Measurements from ENCODE around the gene SLC9A4.

SLC9A4 gene

DNA sequence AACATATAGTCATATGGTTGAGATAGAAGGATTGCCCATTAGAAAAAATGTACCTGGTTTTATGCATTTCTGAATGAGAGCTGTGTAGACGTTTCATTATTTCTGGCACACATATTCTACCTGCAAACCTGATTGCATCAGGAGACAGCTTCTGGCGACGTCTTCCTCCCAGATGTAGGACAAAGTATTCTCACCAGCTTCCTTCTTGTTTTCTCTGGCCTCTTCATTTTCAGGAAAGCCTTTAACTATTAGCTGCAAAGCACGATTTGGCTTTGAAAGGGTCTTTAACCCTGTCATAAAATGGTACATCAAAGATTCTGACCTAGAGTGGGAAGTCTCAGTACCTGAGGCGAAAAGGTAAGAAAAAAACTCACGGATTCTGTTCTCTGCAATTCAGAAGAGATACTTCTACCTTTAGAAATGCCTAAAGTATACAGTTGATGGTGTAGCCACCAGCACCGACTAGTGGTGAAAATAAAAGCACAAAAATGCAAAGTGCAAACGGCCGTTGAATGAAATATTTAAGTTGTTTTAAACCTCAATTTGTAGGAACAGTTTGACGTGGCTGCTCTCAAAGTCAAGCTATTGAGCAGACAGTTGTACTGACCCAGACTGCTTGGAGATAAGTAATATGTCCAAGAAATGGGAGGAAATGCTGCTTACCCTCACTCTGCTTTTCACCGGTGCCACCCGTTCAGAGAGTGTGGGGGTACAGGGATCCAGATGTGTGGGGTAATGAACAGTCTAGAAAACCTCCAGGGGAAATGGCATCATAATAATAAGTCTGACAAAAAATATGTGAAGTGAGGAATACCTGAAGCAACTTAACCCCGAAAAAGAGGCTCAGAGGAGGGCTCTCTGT is 29.8 kb upstream of the SLC9A4 start:
- peak; percentile 88 for ATAC-seq
- TF ChIP-seq ZFP3 (CRISPR knock-in tag; IDR thresholded peaks at IDR 0.05) (no peak), ZNF70 (CRISPR knock-in tag; IDR thresholded peaks at IDR 0.05) (no peak), GLIS3 (CRISPR knock-in tag; IDR thresholded peaks at IDR 0.05) (no peak)
- TF ChIP-seq, protein P1, sequence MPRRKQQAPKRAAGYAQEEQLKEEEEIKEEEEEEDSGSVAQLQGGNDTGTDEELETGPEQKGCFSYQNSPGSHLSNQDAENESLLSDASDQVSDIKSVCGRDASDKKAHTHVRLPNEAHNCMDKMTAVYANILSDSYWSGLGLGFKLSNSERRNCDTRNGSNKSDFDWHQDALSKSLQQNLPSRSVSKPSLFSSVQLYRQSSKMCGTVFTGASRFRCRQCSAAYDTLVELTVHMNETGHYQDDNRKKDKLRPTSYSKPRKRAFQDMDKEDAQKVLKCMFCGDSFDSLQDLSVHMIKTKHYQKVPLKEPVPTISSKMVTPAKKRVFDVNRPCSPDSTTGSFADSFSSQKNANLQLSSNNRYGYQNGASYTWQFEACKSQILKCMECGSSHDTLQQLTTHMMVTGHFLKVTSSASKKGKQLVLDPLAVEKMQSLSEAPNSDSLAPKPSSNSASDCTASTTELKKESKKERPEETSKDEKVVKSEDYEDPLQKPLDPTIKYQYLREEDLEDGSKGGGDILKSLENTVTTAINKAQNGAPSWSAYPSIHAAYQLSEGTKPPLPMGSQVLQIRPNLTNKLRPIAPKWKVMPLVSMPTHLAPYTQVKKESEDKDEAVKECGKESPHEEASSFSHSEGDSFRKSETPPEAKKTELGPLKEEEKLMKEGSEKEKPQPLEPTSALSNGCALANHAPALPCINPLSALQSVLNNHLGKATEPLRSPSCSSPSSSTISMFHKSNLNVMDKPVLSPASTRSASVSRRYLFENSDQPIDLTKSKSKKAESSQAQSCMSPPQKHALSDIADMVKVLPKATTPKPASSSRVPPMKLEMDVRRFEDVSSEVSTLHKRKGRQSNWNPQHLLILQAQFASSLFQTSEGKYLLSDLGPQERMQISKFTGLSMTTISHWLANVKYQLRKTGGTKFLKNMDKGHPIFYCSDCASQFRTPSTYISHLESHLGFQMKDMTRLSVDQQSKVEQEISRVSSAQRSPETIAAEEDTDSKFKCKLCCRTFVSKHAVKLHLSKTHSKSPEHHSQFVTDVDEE (CRISPR knock-in tag; IDR thresholded peaks at IDR 0.05), result no peak

DNA sequence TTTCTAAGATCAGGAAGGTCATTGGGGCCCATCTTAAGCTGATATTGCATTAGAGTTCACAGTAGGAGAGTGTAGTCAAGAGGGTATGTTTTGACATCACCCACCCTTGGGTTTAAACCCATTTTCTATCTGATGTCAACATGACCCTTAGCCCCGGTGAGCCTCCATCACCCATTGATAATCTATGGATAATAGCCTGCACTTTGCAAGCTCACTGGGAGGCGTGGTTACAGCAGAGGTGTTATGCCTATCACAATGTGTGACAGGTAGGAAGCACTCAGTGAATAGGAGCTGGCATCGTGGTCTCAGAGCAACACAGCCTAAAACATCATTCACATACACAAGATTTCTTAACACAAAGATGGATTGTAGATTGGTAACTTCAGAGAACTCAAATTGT is 28.8 kb upstream of the SLC9A4 start:
- ATAC-seq, result no peak
- TF ChIP-seq OSR1 (CRISPR knock-in tag; IDR thresholded peaks at IDR 0.05), result no peak

DNA sequence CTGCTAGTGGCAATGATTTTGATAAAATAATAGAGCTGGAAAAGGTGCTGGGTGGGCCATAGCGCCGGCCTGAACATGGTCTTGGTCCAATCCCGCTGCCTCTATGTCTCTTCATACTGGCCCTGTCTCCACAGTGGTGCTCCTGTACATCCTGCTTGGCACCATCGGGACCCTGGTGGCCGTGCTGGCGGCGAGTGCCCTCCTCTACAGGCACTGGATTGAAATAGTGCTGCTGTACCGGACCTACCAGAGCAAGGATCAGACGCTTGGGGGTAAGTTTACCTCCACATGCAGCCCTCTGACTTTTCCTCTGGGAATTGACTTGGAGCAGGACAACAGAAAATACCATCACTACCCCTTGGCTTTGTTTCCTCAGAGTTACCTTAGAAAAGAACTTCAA is 26.1 kb upstream of the SLC9A4 start:
- TF ChIP-seq SNAI2 (CRISPR knock-in tag; IDR thresholded peaks at IDR 0.05) (no peak), BACH2 (CRISPR knock-in tag; IDR thresholded peaks at IDR 0.05; ENCODE audit: borderline replicate concordance) (no peak), ZNF565 (CRISPR knock-in tag; conservative IDR thresholded peaks at IDR 0.05; ENCODE audit: low read depth) (no peak), ZFP3 (CRISPR knock-in tag; IDR thresholded peaks at IDR 0.05) (no peak), ZNF70 (CRISPR knock-in tag; IDR thresholded peaks at IDR 0.05) (no peak), ZNF8 (CRISPR knock-in tag; IDR thresholded peaks at IDR 0.05) (no peak), TOX (CRISPR knock-in tag; IDR thresholded peaks at IDR 0.05; ENCODE audit: borderline replicate concordance) (no peak), ISL1 (CRISPR knock-in tag; IDR thresholded peaks at IDR 0.05) (no peak), PPARA (CRISPR knock-in tag; IDR thresholded peaks at IDR 0.05; ENCODE audit: borderline replicate concordance) (no peak)
- TF ChIP-seq, protein P2, sequence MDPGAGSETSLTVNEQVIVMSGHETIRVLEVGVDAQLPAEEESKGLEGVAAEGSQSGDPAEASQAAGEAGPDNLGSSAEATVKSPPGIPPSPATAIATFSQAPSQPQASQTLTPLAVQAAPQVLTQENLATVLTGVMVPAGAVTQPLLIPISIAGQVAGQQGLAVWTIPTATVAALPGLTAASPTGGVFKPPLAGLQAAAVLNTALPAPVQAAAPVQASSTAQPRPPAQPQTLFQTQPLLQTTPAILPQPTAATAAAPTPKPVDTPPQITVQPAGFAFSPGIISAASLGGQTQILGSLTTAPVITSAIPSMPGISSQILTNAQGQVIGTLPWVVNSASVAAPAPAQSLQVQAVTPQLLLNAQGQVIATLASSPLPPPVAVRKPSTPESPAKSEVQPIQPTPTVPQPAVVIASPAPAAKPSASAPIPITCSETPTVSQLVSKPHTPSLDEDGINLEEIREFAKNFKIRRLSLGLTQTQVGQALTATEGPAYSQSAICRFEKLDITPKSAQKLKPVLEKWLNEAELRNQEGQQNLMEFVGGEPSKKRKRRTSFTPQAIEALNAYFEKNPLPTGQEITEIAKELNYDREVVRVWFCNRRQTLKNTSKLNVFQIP (CRISPR knock-in tag; IDR thresholded peaks at IDR 0.05; ENCODE audit: borderline replicate concordance, low read depth), result no peak
- TF ChIP-seq, protein P3, sequence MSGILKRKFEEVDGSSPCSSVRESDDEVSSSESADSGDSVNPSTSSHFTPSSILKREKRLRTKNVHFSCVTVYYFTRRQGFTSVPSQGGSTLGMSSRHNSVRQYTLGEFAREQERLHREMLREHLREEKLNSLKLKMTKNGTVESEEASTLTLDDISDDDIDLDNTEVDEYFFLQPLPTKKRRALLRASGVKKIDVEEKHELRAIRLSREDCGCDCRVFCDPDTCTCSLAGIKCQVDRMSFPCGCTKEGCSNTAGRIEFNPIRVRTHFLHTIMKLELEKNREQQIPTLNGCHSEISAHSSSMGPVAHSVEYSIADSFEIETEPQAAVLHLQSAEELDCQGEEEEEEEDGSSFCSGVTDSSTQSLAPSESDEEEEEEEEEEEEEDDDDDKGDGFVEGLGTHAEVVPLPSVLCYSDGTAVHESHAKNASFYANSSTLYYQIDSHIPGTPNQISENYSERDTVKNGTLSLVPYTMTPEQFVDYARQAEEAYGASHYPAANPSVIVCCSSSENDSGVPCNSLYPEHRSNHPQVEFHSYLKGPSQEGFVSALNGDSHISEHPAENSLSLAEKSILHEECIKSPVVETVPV (CRISPR knock-in tag; IDR thresholded peaks at IDR 0.05), result no peak
- TF ChIP-seq, protein P4, sequence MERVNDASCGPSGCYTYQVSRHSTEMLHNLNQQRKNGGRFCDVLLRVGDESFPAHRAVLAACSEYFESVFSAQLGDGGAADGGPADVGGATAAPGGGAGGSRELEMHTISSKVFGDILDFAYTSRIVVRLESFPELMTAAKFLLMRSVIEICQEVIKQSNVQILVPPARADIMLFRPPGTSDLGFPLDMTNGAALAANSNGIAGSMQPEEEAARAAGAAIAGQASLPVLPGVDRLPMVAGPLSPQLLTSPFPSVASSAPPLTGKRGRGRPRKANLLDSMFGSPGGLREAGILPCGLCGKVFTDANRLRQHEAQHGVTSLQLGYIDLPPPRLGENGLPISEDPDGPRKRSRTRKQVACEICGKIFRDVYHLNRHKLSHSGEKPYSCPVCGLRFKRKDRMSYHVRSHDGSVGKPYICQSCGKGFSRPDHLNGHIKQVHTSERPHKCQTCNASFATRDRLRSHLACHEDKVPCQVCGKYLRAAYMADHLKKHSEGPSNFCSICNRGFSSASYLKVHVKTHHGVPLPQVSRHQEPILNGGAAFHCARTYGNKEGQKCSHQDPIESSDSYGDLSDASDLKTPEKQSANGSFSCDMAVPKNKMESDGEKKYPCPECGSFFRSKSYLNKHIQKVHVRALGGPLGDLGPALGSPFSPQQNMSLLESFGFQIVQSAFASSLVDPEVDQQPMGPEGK (CRISPR knock-in tag; IDR thresholded peaks at IDR 0.05; ENCODE audit: borderline replicate concordance), result no peak
- ATAC-seq, result no peak

DNA sequence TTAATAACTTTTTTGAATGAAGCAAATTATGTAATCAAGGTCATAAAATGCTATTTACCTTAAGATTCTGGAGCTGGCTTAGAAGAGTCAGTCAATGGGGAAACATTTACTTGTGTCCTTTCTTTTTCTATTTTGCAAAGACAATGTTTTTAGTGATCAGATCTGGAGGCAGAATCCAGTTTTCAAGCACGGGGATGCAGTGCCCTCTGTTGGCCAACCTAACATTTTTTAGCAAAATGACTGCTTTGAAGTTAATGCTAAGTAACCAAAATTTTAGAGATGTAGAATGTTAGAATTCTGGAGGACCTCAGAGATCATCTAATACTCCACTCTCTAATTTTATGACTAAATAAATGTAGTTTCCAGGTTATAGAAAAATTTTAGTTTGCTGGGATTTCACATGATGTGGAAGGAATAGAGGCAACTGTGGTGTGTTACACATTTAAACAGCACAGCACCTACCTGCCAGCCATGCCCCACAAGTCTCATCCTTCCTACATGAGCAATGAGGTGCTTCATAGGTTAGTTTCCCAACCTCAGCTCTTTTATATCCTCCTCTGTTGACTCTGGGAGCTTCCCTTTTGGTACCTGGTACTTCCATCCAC is 23.6 kb upstream of the SLC9A4 start:
- ATAC-seq, result peak; percentile 70
- TF ChIP-seq ZNF8 (CRISPR knock-in tag; IDR thresholded peaks at IDR 0.05) (no peak), ZNF70 (CRISPR knock-in tag; IDR thresholded peaks at IDR 0.05) (0 out of 2 replicates have a peak, but pooled peaks have one; percentile 14), GLIS3 (CRISPR knock-in tag; IDR thresholded peaks at IDR 0.05) (no peak)

DNA sequence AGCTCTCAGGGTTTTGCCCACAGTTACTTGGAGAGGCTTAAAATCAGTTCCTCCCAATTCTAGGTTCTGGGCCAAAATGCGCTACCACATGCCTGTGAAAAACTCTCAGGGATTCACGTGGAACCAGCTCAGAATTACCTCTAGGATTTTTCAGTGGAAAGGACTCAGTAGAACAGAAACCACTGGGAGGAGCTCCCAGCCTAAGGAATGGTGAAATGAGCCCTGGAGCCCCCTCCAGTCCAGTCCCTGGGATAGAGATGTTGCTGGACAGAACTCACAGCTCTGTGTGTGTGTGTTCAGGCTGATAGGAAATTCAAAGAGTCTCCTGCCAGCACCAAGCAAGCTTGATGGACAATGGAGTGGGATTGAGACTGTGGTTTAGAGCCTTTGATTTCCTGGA is 21.1 kb upstream of the SLC9A4 start:
- no peak for ATAC-seq
- TF ChIP-seq ESRRG (CRISPR knock-in tag; IDR thresholded peaks at IDR 0.05) (no peak), ARNTL (CRISPR knock-in tag; IDR thresholded peaks at IDR 0.05; ENCODE audit: borderline replicate concordance, low read depth) (no peak), GLIS3 (CRISPR knock-in tag; IDR thresholded peaks at IDR 0.05) (no peak), ZFP30 (CRISPR knock-in tag; IDR thresholded peaks at IDR 0.05) (no peak), ZFP3 (CRISPR knock-in tag; IDR thresholded peaks at IDR 0.05) (no peak), ZNF70 (CRISPR knock-in tag; IDR thresholded peaks at IDR 0.05) (no peak), ZC3H10 (CRISPR knock-in tag; IDR thresholded peaks at IDR 0.05) (no peak), SNAI2 (CRISPR knock-in tag; IDR thresholded peaks at IDR 0.05) (no peak)
- TF ChIP-seq, protein P1 (CRISPR knock-in tag; IDR thresholded peaks at IDR 0.05), result no peak
- TF ChIP-seq, protein P5, sequence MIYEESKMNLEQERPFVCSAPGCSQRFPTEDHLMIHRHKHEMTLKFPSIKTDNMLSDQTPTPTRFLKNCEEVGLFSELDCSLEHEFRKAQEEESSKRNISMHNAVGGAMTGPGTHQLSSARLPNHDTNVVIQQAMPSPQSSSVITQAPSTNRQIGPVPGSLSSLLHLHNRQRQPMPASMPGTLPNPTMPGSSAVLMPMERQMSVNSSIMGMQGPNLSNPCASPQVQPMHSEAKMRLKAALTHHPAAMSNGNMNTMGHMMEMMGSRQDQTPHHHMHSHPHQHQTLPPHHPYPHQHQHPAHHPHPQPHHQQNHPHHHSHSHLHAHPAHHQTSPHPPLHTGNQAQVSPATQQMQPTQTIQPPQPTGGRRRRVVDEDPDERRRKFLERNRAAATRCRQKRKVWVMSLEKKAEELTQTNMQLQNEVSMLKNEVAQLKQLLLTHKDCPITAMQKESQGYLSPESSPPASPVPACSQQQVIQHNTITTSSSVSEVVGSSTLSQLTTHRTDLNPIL (CRISPR knock-in tag; IDR thresholded peaks at IDR 0.05; ENCODE audit: low read depth), result no peak
